Renal cortical epithelial cell (primary cell): Measurements from ENCODE around the gene ACAP1. TPM values are rescaled to one million over a fixed set of nuclear protein-coding genes. Genes with fewer than 3 reads are reported as not detected.

Source experiments
- DNase-seq: peaks from one replicate; pipeline ENCODE4 v3.0.0-alpha.2; 2011; ENCODE audit warnings: low read depth
- total RNA-seq: library from RNA; depleted of rRNA; stranded (reverse); fragments of >200 nt; gene quantifications from 2 replicates; pipeline ENCODE4 v1.2.3, GENCODE V29; 2014

Gene ACAP1
- total RNA-seq: 0.20 and 65.5 TPM in 2 replicates

DNA sequence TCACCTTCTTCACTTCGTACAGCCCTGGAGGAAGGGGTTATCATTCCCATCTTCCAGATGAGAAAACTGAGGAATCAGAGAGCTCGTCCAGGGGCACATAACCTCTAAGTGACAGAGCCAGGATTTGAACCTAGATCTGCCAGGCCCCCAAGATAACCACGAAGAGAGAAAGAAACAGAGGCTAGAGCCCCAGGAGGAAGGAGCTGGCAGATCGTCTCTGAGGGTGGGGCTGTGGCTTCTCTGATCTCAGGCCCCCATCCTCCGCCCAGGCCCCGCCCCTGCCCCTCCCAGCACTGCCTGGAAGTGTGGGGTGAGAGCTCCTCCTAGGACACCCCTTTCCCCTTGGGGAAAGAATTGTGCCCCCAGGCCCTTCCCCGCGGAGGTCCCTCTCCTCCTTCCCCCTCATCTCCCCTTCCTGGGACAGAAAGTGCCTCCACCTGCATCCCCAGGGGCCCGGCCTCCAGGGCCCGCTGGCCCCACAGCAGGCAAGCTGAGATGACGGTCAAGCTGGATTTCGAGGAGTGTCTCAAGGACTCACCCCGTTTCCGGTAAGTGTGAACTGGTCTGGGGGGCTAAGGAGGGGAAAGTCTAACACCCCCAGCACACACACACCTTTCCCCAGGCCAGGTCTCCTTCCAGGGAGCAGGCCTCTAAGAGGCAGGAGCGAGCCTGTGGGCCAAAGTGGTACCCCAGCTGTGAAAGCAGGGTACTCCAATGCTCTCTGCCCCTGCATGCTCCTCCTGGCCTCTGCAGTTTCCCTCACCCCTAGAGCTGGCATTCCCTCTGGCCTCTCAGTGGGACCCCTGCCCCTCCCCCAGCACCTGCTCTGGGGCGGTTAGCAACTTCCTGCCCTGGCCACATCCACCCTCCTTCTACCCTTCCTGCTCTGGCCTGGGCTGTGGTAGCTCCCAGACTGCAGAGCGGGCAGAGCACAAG, at the start of gene ACAP1:
Gene ACAP1 (plus strand): TSS at position 290 of the 936 bp plus-strand sequence. CDS start 206 bp downstream, at position 496.
- DNase-seq: no peak

DNA sequence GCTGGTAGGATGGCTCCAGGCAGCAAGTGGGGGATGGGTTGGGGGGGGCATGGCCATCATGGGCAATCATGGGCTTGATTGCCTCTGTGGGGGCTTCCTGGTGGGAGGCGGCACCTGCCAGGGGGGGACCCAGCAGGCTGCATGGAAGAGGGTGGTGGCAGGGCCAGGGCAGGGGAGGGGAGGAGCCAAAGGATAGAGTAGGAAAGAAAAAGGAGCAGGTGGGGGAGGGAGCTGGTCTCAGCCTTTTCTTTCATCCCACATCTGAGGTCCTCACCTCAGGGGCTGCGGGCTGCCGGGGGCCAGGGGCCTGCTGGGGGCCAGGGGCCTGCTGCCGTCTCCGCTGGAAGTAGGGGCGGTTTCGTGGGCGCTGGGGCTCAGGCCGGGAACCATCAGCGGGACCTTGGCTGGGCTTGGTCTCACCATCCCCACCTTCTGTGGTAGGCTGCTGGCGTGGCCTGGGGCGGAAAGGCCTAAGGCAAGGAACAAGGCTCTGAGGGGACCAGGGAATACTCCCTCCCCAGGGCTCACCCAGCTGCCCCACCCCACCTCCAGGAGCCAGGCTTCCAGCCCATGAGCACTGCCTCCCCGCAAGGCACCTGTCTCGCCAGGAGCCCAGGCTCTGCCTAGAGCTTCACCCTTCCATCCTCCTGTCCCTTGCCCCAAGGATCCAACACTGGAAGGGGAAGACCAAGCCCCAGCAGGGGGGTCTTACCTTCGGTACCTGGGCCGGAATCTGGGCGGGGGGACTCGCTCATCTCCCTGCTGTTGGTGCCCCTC, 46.9 kb upstream of the ACAP1 start:
- DNase-seq: no peak

DNA sequence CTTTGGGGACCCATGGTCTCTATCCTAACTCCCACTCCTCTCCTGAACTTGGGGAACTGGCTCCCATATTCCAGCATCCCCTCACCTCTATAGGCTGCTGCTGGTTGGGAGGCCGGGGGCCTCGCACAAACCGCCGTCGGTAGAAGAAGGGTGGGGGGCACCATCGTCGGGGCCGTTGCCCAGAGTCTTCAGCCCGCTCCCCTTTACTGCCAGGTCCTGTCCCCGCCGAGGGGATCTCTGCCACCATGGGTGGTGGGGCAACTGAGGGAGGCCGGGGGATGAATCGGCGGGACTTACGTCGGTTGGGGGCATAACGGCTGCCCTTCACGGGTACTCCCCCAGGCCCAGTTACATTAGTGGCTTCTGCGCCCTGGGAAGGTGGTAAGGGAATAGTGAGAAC, 46.2 kb upstream of the ACAP1 start:
- no peak for DNase-seq

DNA sequence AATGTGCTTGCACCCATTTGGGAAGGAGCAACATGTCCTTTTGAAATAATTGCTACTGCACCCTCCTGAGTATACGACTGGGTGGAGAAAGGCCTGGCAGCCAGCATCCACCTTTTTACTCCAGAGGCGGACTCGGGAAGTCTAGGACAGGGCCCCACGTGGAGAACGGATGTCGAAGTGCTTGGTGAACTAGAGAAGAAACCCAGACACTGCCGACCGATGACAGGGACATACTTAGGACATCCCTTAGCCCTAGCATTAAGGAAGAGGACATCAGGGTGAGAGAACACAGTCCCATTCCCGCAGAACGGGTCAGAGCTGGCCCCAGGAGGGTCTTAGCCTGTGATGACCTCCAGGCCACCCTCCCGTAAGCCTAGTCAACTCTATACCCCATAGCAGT, 45.6 kb upstream of the ACAP1 start:
- no peak for DNase-seq

DNA sequence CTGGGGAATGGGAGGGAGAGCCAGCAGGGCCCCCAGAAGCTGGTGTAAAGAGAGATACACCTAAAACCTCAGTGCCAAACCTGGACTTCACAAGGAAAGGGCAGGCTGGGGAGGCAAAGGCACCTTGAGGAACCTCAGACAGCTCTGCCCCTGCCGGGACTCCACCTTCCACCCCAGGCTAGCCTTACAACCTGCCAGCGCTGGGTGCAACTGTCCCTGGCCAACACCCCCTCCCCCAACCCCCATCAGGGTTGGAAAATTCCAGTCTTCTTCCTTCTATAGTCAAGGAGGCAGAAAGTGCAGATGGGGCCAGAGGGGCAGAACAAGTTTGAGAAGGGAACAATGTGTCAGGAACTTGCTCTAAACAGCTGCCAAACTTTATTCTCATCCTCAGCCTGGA, 44.1 kb upstream of the ACAP1 start:
- DNase-seq: no peak

DNA sequence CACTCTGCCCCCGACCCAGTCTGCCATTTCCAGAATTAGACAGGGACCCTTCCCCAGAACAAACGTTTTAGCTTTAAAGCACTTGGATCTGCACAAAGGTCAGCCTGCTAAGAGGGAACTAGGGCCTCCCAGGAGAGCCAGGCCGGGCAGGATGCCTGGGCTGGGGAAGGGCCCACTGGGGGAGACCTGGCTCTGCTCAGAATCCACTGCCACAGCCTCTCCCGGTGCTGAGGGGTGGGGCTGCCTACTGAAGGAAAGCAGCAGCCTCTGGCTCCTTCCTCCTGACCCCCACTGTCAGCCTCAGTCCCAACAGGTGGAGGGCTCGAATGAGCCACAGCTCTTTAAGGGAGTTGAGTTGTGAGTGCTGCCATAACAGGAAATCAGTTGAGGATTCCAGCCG, 43.6 kb upstream of the ACAP1 start:
- DNase-seq: no peak

DNA sequence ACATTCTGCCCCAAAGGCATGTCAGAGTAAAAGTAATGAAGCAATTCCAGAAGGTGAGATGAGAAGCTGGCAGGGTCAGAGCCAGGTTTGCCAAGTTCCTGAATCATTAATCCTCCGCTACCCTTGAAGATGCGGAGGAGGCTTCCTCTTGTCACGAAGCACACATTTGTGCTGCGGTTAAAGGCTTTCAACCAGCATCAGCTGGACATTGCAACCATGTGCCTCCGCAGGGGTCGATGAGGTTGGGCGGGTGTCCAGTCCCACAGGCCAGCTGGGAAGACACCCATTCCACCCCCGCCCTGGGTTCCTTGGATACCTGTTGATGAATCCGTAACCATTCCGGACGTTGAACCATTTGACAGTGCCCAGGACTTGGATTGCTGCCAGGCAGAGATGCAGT, 43.2 kb upstream of the ACAP1 start:
- peak; percentile 76 for DNase-seq

DNA sequence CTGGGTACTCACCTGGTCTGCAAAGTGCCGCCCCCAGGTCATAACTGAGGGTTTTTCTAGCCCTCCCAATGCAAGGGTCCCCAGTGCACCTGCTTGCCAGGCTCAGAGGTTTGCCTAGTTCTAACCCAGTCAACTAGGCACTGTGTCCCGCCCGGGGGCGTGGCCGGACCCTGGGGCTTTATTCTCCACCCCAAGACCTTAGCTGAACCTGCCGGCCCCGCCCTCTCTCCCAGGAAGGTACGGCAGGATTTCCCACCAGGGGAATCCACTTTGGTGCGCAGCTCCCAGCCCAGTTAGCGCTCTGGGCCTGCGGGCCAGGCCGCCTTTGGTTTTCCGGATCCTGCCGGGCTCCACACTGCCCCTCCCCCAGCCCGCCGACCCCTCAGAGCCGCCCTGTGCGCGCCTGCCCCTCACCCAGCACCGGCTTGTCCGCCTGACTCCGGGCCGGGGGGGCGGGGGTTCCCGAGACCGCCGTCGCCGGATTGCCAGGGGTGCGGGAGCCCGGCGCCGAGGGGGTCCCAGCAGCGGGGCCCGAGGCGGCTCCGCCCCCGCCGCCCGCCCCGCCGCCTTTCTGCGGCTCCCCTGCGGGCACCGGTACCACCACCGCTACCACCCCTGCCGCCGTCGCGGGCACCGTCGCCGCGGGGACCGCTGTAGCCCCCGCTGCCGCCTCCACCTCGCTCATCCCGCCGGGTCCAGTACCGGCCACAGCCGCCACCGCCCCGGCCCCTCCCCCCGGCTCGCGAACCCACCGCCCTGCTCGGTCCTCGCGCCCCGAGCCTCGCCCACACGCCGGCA, 42.3 kb upstream of the ACAP1 start:
- no peak for DNase-seq

DNA sequence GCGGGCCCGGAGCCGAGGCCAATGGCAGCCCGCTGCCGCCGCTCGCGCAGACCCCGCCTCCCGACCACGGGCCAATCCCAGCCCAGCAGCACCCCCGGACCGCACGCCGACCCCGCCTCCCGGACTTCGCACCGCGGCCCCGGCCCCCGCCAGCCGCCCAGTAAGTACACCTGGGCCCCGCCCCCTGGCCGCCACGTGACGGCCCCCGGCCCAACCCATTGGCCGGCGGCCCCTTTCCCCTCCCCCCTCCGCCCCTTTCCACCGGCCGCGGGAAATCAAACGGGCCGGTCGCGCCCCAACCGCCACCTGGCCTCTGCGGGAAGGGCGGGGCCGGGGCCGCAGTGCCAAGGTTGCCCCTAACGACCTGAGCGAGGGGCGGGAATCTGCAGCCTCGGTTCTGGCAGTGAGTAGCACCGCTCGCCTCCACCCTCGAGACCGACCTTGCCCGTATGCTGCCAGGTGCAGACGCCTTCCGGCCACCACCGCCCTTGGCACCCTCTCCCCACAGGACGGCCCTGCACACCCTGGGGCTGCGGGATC, 41.6 kb upstream of the ACAP1 start, which contains the start of gene YBX2:
Gene YBX2 (minus strand): TSS at position 26 of the 540 bp plus-strand sequence. CDS start 139 bp downstream, outside the sequence.
- no peak for DNase-seq

- DNase-seq: no peak
These were observed 40.8 kb upstream of the ACAP1 start for GRCh38 chr17:7295230-7296180.

DNA sequence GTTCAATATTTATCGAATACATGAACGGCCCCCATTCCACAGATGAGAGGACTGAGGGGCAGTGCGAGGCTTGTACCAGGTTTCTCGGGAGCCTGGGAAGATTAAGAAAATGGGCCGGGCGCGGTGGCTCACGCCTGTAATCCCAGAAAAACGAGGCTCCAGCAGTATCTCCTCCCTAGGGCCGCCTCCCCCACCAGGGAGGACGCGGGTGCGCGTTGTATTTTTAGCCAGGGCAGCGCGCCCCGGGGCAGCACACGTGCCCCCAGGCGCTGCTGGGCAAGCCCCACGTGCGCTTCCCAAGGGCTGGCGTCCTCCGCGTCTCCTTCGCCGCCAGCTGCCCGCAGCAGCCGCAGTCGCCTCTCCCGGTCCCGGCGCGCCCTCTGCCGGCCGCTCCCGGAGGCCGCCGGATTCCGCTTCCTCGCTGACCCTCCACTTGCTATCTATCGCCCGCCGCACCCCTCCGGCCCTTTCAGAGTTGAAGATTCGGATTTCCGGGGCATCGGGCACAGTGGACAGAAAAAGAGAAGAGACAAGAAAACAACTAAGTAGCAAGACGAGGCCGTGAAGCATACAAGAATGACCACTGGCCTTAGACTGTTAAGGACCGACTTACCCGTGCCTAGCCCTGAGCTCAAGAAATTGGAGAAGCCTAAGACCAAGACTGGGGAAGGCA, 40.0 kb upstream of the ACAP1 start:
- DNase-seq: peak; percentile 37

DNA sequence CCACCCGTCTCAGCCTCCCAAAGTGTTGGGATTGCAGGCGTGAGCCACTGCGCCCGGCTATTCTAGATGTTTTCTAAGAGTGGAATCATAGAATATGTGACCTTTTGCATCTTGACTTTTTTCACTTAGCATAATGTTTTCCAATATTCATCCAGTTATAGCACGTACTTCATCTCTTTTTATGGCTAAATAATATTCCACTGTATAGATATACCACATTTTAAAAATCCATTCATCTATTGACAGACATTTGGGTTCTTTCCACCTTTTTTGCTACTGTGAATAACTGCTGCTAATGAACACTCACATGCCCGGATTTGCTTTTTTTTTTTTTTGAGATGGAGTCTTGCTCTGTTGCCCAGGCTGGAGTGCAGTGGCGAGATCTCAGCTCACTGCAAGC, 32.1 kb upstream of the ACAP1 start:
- DNase-seq: no peak

DNA sequence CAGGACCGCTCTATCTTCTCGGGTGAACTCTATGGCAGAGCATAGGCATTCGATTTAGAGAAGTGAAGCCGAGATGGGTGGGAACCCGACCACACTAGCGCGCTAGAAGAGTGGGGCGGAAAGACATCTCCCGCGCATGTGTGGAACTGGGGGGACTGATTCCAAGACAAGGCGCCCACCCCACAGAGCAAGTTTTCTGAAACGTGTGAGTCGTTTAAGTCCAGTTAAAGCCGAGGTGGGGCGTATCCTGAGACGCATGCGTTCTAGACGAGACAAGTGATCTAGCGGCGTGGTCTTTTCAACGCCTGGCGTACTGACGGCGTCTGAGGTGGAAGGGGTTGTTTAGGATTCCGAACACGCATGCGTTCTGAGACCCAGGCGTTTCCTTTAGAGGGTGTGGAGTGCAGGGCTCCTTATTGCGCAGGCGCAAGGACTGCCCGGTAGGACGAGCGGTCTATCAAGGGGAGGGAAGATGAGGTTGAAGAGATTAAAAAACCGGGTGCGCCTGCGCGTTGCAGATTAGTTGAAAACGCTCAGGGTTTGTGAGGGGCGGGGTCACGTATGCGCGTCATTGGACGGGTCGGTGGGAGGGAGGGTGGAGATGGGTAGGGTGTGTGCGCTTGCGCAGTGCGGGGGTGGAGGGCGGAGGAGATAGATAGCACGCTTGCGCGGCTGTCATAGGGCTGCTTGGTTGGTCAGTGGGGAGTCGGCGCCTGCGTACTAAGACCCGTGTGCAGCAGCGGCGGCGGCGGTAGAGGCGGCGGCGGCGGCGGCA, 29.2 kb upstream of the ACAP1 start, which contains the start of gene EIF5A:
Gene EIF5A (plus strand): TSS at position 718 of the 775 bp plus-strand sequence. CDS start 2,008 bp downstream, outside the sequence.
- DNase-seq: peak; percentile 100

DNA sequence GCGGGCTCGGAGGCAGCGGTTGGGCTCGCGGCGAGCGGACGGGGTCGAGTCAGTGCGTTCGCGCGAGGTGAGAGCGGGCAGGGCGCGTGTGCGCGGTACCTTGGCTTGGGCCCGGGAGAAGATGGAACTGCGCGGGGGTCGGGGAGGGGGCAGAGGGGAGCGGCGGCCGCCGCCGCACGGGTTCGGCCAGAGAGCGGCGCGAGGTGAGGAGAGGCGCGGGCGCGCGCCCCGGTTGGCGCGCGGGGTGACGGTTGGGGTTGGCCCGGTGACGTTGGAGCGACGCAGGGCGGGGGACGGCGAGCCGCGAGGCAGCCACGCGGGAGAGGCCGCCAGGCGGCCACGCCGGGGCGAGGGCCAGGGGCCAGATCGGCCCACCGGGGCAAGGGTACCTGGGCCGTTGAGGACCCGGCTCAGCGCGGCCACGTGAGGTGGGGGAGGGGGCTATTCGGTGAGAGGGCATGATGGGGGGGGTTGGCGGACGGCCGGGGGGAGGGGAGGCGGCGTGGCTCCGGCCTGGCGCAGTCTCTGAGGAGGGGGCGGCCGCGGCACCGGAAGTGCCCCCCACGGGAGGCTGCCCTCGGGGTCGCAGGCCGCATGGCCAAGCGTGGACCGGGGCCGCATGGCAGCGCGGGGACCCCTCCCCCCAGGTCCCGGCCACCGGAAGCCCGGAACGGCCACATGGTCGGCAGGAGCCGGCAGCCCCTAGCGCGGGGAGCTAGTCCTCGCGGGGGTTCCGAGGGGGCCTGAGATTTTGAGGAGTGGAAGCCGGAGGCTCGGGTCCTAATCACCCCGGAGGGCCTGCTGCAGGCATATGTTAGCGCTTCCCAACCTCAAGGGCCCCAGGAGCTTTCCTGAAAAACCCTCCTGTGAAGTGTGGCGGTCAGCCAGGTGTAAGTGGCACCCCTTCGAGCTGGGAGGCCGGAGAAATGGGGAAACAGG, 28.4 kb upstream of the ACAP1 start:
- no peak for DNase-seq

DNA sequence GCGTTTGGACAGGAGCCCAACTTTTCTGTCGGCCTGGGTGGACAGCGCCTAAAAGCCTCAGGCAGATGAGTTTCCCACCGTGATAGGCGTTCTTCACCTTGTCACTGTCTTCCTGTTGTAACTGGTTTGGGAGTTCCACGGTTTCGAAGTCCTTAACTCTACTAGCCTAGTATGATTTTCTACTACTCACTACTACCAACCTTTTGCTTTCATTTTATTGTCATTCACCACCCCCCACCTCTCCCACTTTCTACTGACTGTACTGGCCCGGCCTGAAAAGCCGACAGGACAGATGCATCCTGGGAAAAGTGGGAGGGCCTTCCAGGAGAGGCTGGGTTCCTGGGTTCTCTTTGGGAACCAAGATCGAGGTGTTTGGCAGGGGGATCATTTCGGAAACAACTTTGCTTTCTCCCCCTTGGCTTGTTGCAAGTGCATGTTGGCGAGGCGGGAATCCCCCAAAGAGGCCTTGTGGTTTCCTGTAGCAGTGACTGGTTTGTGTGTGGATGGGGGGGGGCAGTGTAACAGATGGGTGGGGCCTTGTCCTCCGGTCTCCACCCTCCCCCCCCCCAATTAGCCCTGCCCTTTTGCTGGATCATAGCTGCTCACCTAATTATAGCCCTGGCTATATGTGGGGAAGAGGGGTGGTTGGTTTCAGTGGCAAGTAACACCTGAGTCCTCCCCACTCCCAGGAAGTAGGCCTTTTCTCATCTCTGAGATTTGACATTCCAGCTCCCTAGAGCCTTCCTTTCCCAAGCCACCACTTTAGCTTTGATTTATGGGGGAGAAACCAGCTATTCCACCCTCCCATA, 27.5 kb upstream of the ACAP1 start:
- peak; percentile 72 for DNase-seq

DNA sequence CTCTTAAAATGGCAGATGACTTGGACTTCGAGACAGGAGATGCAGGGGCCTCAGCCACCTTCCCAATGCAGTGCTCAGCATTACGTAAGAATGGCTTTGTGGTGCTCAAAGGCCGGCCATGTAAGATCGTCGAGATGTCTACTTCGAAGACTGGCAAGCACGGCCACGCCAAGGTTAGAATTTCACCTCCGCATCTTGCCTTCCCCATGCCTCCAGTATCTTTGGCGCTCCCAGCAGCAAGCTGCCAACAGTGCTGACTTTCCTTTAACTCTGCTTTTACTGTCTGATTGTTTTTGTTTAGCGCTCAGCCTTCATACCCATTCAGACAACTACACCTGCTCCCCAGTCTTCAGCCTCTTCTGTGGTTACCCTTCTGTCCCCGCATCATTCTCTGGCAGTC, 26.7 kb upstream of the ACAP1 start:
- DNase-seq: no peak
